Suprapubic skin (tissue), 4 donors: ENCODE measurements around the gene GOLGB1.

Source experiments
- EP300 ChIP-seq: sonication (generic); formaldehyde crosslinking; IDR thresholded peaks from one replicate; pipeline ENCODE4 v1.6.1; 2017; ENCODE audit warnings: antibody characterized with exemption
- POLR2A ChIP-seq, 2 donors: fragments of 450-650 bp; IDR thresholded peaks; one replicate each; pipeline ENCODE4 v1.6.1; 2017; ENCODE audit warnings: antibody characterized with exemption in 2 of 2, mild to moderate bottlenecking in 2 of 2, moderate library complexity in 2 of 2
- POLR2AphosphoS5 ChIP-seq, 3 donors: sonication (generic); formaldehyde crosslinking; IDR thresholded peaks; one replicate each; pipeline ENCODE4 v1.6.1; 2017; ENCODE audit warnings: antibody characterized with exemption in 3 of 3
- TF ChIP-seq, protein P1 (sequence below), 2 donors: fragments of 200-600 bp in 1 of 2; fragments of 450-650 bp in 1 of 2; sonication (generic) in 1 of 2; IDR thresholded peaks; one replicate each; pipeline ENCODE4 v1.5.1; 2016 to 2019; ENCODE audit warnings: antibody characterized with exemption in 2 of 2, mild to moderate bottlenecking in 1 of 2, moderate library complexity in 1 of 2

- TF ChIP-seq, protein P1, sequence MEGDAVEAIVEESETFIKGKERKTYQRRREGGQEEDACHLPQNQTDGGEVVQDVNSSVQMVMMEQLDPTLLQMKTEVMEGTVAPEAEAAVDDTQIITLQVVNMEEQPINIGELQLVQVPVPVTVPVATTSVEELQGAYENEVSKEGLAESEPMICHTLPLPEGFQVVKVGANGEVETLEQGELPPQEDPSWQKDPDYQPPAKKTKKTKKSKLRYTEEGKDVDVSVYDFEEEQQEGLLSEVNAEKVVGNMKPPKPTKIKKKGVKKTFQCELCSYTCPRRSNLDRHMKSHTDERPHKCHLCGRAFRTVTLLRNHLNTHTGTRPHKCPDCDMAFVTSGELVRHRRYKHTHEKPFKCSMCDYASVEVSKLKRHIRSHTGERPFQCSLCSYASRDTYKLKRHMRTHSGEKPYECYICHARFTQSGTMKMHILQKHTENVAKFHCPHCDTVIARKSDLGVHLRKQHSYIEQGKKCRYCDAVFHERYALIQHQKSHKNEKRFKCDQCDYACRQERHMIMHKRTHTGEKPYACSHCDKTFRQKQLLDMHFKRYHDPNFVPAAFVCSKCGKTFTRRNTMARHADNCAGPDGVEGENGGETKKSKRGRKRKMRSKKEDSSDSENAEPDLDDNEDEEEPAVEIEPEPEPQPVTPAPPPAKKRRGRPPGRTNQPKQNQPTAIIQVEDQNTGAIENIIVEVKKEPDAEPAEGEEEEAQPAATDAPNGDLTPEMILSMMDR (IDR thresholded peaks at IDR 0.05), result no peak
- TF ChIP-seq POLR2A (IDR thresholded peaks at IDR 0.05), result no peak
- no peak for TF ChIP-seq POLR2AphosphoS5 (IDR thresholded peaks at IDR 0.05)
- no peak for TF ChIP-seq EP300
Measured at GRCh38 chr3:121722411-121722810, 27.1 kb downstream of the GOLGB1 start.
